HG03460 (cell line): ENCODE results near the gene C1orf52.

ENCODE experiments used
- ATAC-seq: cut with Tn5 transposase; IDR thresholded peaks from one replicate; pipeline ENCODE4 v1.9.1; 2021; ENCODE audit not compliant: unreplicated experiment

Gene C1orf52

GRCh38 chr1:85237613-85238012 lies 21.8 kb downstream of the C1orf52 start:
- no peak for ATAC-seq

- ATAC-seq, result no peak
These were observed 29.0 kb downstream of the C1orf52 start for GRCh38 chr1:85230305-85230977.

GRCh38 chr1:85229574-85230097 lies 29.8 kb downstream of the C1orf52 start:
- ATAC-seq, result no peak

GRCh38 chr1:85228972-85229371 lies 30.5 kb downstream of the C1orf52 start:
- ATAC-seq, result no peak

DNA sequence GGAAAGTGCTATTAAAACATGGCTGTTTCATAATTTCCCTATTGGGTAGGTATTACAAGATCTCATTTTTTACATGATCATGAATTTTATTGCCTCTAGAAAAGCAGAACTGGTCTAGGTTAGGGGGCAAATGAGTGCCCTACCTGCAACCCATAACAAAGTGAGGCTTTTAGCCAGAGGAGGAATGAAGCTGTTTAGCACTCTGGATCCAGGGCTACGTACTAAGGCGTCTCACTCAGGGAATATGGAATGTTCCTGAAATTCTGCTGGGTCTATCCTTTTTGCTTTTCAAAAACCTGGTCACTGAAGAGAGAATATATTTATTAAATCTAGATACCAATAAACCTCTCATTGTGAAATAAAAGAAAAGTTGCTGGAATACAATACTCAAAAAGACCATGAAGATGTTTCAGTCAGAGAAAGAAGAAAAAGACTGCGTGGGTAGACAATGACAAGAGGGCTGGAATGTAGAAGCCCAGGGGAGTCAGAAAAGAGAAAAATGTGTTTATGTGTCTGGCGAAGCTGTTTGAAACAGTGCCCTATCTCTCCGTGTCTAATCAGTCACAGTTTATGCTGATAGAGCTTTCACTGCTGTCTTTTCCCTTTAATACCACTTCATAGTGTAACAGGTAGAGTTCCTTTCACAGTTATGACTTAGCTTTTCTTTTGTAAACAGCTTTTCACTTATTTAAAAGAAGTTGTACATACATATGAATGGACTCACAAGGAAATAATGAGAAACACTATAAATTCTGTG lies 33.7 kb downstream of the C1orf52 start:
- ATAC-seq, result no peak

GRCh38 chr1:85224734-85225623 lies 34.5 kb downstream of the C1orf52 start:
- ATAC-seq, result no peak

- ATAC-seq, result no peak
These were observed 35.2 kb downstream of the C1orf52 start for GRCh38 chr1:85224295-85224694.

- ATAC-seq, result no peak
These were observed 36.1 kb downstream of the C1orf52 start for GRCh38 chr1:85223334-85223733.

DNA sequence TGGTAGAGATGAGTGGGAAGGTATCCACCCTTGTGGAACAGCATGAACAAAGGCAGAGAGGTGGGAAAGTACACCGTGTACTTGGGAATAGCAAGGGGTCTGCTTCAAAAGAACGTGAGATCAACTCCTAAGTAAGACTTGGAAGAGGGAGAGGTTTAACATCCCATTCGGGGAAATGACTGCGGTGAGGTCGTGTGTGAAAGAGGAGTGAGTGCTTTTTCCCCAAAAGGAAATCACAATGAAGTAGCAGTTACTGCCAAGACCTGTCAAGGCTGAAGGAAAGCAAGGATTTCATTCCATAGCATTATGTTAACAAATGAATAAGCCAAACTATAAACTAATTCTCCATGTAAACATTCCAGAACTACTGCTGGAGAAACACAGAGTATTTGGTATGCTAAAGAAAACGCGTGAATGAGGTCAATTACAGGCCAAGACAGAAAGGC lies 38.7 kb downstream of the C1orf52 start:
- no peak for ATAC-seq

DNA sequence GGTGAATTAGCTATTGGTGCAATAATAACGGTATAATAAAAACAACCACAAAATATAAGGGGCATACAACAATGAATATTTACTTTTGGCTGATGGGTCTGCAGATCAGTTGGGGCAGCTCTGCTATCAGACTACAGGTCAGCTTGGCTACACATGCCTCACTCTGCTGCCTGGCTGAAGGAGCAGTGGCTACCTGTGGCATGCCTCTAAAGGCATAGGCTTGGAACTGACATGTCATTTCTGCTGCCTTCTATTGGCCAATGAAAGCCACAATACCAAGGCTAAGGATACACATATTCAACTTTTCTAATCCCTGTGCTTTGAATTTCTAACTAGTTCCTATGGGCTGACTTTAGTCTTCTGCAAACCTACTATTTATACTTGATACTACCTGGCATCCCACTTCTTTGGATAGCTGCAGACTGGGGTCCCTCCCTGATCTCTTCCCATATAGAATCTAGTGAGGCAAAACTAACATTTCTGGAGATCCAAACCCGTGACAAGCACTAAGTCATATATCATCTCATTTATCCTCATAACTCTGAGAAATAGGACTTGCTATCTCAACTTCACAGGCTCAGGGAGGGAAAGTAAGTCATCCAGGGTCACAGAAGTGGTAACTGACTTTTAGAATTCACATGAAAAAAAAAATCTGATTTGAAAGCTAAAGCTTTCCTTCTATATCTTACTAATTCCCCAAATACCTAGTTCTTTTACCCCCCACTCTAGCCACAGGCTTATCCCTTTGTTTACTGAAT lies 39.4 kb downstream of the C1orf52 start:
- no peak for ATAC-seq

DNA sequence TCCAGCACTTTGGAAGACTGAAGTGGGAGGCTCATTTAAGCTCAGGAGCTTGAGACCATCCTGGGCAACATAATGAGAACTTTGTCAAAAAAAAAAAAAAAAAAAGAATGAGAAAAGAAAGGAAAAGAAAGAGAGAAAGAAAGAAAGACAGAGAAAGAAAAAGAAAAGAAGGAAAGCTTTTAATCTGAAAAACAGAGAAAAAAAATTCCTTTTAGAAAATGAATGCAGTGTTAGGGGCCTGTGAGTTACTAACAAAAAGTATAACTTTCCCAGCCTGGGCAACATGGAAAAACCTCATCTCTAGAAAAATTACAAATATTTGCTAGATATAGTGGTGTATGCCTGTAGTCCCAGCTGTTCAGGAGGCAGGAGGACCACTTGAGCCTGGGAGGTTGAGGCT lies 42.8 kb downstream of the C1orf52 start:
- no peak for ATAC-seq

DNA sequence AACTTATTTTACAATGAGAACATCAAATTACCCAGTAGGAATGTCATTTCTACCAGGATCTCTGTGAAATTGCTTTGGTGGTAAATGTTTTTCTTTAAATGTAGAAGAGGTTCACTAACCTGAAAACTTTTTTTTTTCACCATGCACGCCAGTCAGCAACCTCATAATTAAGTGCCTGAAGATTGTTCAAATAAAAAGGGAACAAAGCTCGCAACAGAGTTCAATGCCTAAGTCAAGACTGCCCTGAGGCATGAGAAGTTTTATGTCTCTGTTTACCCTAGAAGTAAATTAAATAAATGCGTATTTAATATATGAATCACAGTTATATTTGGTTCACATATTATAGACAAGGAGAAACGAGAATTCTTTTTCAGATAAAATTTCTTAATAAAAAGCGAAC lies 44.8 kb downstream of the C1orf52 start:
- ATAC-seq, result no peak

DNA sequence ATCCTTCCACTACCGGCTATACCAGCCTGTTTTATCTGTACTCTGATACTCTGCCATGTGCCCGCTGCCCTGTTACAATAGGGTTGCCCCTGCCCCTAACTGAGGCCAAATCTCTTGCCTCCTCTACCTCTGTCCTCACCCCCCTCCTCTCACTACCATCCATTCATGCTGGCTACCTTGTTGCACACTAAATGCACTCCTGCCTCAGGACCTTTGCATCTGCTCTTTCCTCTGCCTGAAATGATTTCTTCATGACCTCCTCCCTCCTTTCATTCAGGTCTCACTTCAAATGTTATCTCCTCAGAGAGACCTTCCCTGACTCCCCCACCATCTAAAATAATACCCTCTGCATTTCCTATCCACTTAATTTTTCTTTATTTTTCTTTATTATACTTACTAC lies 51.0 kb downstream of the C1orf52 start:
- no peak for ATAC-seq

DNA sequence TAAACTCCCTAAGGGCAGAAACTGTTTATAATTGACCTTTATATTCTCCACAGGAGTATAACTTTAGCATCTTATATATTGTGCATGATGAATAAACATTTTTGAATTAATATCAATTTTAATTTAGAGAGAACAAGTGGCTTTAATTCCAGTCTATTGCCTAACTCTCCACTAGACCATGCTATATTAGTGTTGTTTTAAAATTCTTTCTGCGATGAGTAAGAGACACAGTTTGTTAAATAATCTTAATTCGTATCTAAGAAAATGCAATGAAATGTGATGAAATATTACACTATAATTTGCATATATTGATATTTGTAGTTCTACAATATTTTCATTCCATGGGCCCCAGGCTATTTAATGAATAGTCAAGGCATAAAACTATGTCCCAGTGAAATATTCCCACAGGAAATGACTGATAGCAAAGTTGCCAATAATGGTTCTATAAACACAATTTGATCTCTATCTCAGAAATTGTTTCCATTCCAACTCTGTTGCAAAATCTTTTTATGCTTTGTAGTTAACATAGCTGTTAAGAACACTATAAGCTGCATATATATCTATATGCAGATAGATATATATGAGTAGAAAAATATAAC lies 55.8 kb downstream of the C1orf52 start:
- no peak for ATAC-seq

- ATAC-seq, result no peak
These were observed 56.6 kb downstream of the C1orf52 start for GRCh38 chr1:85202864-85203255.

DNA sequence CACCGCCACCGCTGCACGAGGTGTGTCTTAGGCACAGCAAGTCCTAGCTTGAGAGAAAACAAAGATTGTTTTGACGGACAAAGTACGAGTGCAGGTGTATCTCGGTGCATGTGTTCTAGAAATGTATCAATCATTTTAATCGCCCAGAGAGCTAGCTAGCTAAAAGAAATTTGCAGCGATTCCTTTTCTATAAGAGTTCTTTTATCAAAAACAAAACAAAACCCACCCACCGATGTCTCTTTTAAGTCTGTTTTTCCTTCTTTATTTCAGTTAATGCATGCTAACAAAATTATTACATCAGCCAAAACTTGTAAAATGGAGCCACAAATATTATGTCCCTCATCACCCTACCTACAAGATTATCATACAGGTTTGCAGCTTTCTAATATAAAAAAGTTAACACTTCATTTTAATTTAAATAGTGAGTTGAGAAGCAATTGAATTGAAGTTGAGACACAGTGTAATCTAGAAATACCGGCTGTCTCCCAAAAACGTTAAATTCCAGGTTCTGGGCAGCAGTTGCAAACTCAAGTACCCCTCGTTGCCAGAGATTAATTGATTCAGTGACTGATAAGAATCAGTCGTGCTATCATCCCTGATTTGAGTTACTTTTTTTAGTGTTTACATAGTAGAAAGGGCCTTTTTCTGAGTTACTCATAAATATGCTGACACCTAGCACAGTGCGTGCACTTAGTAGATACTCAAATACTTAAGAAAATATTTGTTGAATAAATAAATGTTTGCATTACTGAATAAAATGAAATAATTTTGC lies 57.2 kb downstream of the C1orf52 start:
- no peak for ATAC-seq

DNA sequence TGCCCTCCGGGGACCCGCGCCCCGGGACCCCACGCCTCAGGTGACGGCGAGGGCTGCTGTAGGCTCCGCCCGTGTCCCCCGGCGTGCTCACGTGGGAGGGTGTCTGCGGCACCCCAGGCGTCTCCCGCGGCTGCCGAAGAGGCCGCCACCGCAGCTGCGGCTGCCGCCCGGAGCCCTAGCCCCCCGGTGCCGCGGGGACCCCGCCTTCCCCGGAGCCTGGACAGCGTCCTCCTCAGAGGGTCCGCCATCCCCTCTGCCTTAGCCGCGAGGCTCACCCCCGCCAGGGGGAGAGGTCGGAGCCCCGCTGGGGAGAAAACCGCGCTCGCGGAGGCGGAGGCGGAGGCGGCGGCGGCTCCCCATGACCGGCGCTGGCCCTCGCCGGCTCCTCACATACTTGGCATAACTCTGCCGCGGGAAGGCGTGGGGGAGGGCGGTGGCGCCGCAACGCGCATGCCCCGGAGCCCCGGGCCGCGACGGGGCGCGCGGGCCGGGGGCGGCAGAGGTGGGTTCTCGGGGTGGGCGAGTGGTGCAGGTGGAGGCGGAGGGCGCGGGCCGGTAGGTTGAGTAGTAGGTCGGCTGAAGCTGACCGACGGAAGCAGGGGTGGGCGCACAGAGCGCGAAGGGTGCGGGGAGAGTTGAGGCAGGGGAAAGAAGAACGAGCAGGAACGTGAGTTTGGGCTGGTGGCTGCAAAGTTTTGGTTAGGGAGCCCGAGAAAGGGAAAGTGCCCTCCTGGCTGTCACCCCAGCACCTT lies 57.9 kb downstream of the C1orf52 start:
- peak; percentile 53 for ATAC-seq

DNA sequence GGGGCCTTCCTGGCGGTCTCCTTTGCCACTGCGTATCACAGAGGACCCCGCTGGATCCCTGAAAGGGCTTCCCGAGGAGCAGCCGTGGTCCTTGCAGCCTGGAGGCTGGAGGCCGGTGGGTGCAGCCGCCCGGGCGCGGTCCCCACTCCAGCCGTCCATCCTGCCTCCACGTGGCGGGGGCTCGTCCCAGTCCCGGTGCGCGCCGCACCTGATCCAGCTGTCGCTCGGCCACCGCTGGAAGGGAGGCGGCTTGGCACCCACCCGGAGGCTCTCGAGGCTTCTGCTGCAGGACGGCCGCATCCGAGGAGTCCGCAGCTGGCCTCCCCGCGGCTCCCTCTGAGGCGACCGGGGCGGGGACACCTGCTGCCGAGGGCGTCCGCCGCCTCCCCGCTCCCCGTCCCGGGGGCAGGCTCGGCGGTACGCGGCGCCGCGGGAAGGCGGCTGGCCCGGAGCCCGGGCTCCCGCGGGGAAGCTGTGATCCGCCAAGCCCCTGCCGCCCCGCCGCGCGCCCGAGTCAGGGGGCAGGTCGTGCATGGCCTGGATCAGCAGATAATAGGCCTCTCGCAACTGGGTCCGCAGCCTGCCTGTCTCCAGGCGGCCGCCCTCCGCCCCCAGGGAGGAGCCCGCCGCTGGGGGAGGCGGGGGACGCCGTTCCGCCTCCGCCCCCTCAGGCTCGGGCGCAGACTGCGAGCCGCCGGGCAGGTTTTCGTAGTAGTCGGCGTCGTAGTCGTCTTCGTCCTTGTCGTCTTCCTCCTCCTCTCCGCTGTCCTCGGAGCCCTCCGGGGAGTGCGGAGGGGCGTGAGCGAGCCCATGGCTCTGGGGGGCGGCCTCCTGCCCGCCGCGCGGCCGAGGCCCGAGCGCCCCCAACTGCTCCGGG lies 58.8 kb downstream of the C1orf52 start, which contains the start of gene SYDE2:
Gene SYDE2, minus strand, starts transcription at position 554 of the 877 bp plus-strand sequence. Its CDS starts 20 bp downstream, at position 534.
- peak; percentile 52 for ATAC-seq
